OCI-LY7 (cell line): ENCODE measurements around the gene TMC8. TPM values are rescaled to one million over a fixed set of nuclear protein-coding genes. Genes with fewer than 3 reads are reported as not detected.

Source experiments
- BruUV-seq: library from RNA; stranded (reverse); fragments of 400-500 nt; replicated peaks from 2 replicates; lab custom pipeline; 2021; lab: Mats Ljungman, UMichigan
- CTCF ChIA-PET: fragments of 300-600 bp; sonication (Branson Sonifier 250); formaldehyde crosslinking; loops from one replicate; lab custom pipeline; 2022; ENCODE audit warnings: antibody characterized with exemption; ENCODE audit not compliant: unreplicated experiment; lab: Charles Lee
- POLR2A ChIA-PET: fragments of 300-600 bp; sonication (Branson Sonifier 250); formaldehyde crosslinking; loops from one replicate; lab custom pipeline; 2022; ENCODE audit warnings: antibody characterized with exemption; lab: Charles Lee
- DNase-seq: peaks from one replicate; pipeline ENCODE4 v3.0.0-alpha.2; 2015; ENCODE audit warnings: low spot score
- H2AFZ ChIP-seq: fragments of 200-600 bp; sonication (generic), shearing (Covaris generic); 2 replicates; pipeline ENCODE4 v1.6.1; 2014; ENCODE audit warnings: mild to moderate bottlenecking, antibody characterized with exemption, low read length, moderate library complexity
- H3K27ac ChIP-seq: fragments of 200-600 bp; sonication (generic); 2 replicates; pipeline ENCODE4 v1.5.1; 2014; ENCODE audit warnings: mixed run types, low read depth, mild to moderate bottlenecking, moderate library complexity, low read length, inconsistent platforms; ENCODE audit not compliant: poor library complexity, severe bottlenecking
- H3K36me3 ChIP-seq: fragments of 200-600 bp; sonication (generic); 2 replicates; pipeline ENCODE4 v1.6.1; 2014; ENCODE audit warnings: mild to moderate bottlenecking, antibody characterized with exemption, low read length, moderate library complexity, mixed read lengths; ENCODE audit not compliant: insufficient read depth
- H3K4me1 ChIP-seq: fragments of 200-600 bp; sonication (generic); 2 replicates; pipeline ENCODE4 v1.5.1; 2014; ENCODE audit warnings: mild to moderate bottlenecking, low read length; ENCODE audit not compliant: insufficient read depth, poor library complexity, severe bottlenecking
- H3K4me2 ChIP-seq: fragments of 200-600 bp; sonication (generic); 2 replicates; pipeline ENCODE4 v1.6.1; 2014; ENCODE audit warnings: mild to moderate bottlenecking, low read length
- H3K4me3 ChIP-seq: fragments of 200-600 bp; sonication (generic); 2 replicates; pipeline ENCODE4 v1.5.1; 2014; ENCODE audit warnings: mild to moderate bottlenecking, low read depth, low read length; ENCODE audit not compliant: poor library complexity, severe bottlenecking
- H3K79me2 ChIP-seq: fragments of 200-600 bp; sonication (generic); 2 replicates; pipeline ENCODE4 v1.6.1; 2016; ENCODE audit warnings: low read depth, mild to moderate bottlenecking, low read length, moderate library complexity, mixed read lengths; ENCODE audit not compliant: insufficient read depth
- H3K9me2 ChIP-seq: fragments of 200-600 bp; sonication (generic); 2 replicates; pipeline ENCODE4 v1.6.1; 2016; ENCODE audit warnings: mild to moderate bottlenecking, low read length, mixed read lengths; ENCODE audit not compliant: insufficient read depth
- H3K9me3 ChIP-seq: fragments of 200-600 bp; sonication (generic); 2 replicates; pipeline ENCODE4 v1.6.1; 2014; ENCODE audit warnings: mild to moderate bottlenecking, mixed run types, low read length, mixed read lengths
- H4K20me1 ChIP-seq: fragments of 200-600 bp; sonication (generic); 2 replicates; pipeline ENCODE4 v1.6.1; 2014; ENCODE audit warnings: mild to moderate bottlenecking, antibody characterized with exemption, low read length, moderate library complexity, mixed read lengths; ENCODE audit not compliant: insufficient read depth
- EZH2phosphoT487 ChIP-seq: fragments of 200-600 bp; sonication (generic); IDR thresholded peaks from 2 replicates; pipeline ENCODE4 v1.6.1; 2018; ENCODE audit warnings: low read depth, borderline replicate concordance, mild to moderate bottlenecking, mixed run types, antibody characterized with exemption, low read length, moderate library complexity, mixed read lengths
- intact Hi-C: fragments of 100-400 bp; cut with micrococcal nuclease; formaldehyde crosslinking; loops from one replicate; pipeline ENCODE4 v1.10.0; 2022; ENCODE audit not compliant: unreplicated experiment
- total RNA-seq, 2 experiments: library from RNA; depleted of rRNA in 1 of 2; stranded (reverse); fragments of >200 nt in 1 of 2; shearing (Covaris generic) in 1 of 2; gene quantifications; 2 replicates each; pipeline ENCODE4 v1.2.3, GENCODE V29; 2014 to 2022
- TF ChIP-seq, protein P1 (sequence below): fragments of 200-600 bp; sonication (generic); conservative IDR thresholded peaks from 2 replicates; pipeline ENCODE4 v1.5.1; 2014; ENCODE audit warnings: mild to moderate bottlenecking, antibody characterized with exemption, low read length, moderate library complexity, mixed read lengths

The TMC8 gene
- total RNA-seq, 2 experiments from 2014 or later, result 83.8 to 236 TPM

- TF ChIP-seq EZH2phosphoT487, result no peak
- TF ChIP-seq, protein P1, sequence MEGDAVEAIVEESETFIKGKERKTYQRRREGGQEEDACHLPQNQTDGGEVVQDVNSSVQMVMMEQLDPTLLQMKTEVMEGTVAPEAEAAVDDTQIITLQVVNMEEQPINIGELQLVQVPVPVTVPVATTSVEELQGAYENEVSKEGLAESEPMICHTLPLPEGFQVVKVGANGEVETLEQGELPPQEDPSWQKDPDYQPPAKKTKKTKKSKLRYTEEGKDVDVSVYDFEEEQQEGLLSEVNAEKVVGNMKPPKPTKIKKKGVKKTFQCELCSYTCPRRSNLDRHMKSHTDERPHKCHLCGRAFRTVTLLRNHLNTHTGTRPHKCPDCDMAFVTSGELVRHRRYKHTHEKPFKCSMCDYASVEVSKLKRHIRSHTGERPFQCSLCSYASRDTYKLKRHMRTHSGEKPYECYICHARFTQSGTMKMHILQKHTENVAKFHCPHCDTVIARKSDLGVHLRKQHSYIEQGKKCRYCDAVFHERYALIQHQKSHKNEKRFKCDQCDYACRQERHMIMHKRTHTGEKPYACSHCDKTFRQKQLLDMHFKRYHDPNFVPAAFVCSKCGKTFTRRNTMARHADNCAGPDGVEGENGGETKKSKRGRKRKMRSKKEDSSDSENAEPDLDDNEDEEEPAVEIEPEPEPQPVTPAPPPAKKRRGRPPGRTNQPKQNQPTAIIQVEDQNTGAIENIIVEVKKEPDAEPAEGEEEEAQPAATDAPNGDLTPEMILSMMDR, result peak; percentile 100
- ChIA-PET POLR2A (interaction anchor here (1.4 kb wide), 1 partner anchor 49 kb away, joined by 3 read pairs; no protein-coding TSS in a partner anchor), CTCF (interaction anchor here (0.6 to 1.1 kb wide), 4 partner anchors 10 to 92 kb away, joined by 3 to 4 read pairs (median 3); partner anchors contain the start of gene TK1)
- Histone ChIP-seq H3K79me2 (no peaks in the 10 kb centered on the region), H3K4me1 (peaks cover 62% of the 10 kb centered on the region), H4K20me1 (no peaks in the 10 kb centered on the region), H3K9me3 (no peaks in the 10 kb centered on the region), H3K27ac (no peak overlapping the region), H2AFZ (no peak overlapping the region), H3K4me3 (no peak overlapping the region), H3K9me2 (no peaks in the 10 kb centered on the region), H3K36me3 (peaks cover 60% of the 10 kb centered on the region), H3K4me2 (peak overlapping the region; percentile 3; the same call in 1 of the 2 replicates)
- intact Hi-C loops, result loop anchor here (1.0 kb wide), 1 partner anchor 64 kb away; no protein-coding TSS in a partner anchor
- no TSS peak for BruUV-seq
- peak; percentile 85 for DNase-seq
Measured at GRCh38 chr17:78176548-78177025, 46.0 kb downstream of the TMC8 start.

DNA sequence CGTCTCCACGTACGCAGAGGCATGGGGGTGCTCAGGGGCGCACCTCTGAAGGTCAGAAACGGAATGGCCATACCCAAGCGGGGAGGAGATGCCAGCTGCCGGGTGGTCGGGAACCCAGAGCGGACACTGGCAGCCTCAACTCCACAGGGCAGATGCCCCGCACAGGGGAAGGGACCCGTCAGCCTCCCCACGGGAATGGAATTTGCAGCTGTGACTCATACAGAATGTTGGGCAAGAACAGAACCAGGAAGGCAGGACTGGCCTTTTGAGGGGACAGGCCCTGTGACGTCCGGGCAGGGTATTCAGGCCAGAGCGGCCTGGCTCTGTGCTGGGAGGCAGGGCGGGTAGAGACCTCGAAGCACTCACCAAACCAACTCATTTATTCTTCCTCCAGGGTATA lies 48.8 kb downstream of the TMC8 start:
- Histone ChIP-seq H3K4me2 (no peak overlapping the region), H3K9me3 (no peaks in the 10 kb centered on the region), H2AFZ (no peak overlapping the region), H3K9me2 (no peaks in the 10 kb centered on the region), H3K36me3 (peaks cover 62% of the 10 kb centered on the region), H3K4me3 (no peak overlapping the region), H3K79me2 (no peaks in the 10 kb centered on the region), H4K20me1 (no peaks in the 10 kb centered on the region), H3K27ac (no peak overlapping the region), H3K4me1 (peaks cover 43% of the 10 kb centered on the region)
- no peak for DNase-seq
- CTCF ChIA-PET, result no interaction called here
- TF ChIP-seq, protein P1, result no peak
- TF ChIP-seq EZH2phosphoT487, result no peak
- no TSS peak for BruUV-seq
- intact Hi-C loops, result no loop called here
- POLR2A ChIA-PET, result no interaction called here

GRCh38 chr17:78180083-78180482 lies 49.5 kb downstream of the TMC8 start:
- BruUV-seq, result TSS peak; percentile 29
- TF ChIP-seq, protein P1, result no peak
- TF ChIP-seq EZH2phosphoT487, result no peak
- CTCF ChIA-PET, result no interaction called here

More at GRCh38 chr17:78180083-78180482, 49.5 kb downstream of the TMC8 start:
- Histone ChIP-seq H3K4me3 (no peak overlapping the region), H3K79me2 (peaks cover 2% of the 10 kb centered on the region; the same call in 1 of the 2 replicates), H3K9me3 (no peaks in the 10 kb centered on the region), H2AFZ (no peak overlapping the region), H3K4me1 (peaks cover 44% of the 10 kb centered on the region), H3K4me2 (peak overlapping the region; percentile 1; the same call in 1 of the 2 replicates), H4K20me1 (no peaks in the 10 kb centered on the region), H3K27ac (no peak overlapping the region), H3K36me3 (peaks cover 60% of the 10 kb centered on the region), H3K9me2 (no peaks in the 10 kb centered on the region)
- intact Hi-C loops, result no loop called here
- POLR2A ChIA-PET, result interaction anchor here (0.5 to 1.4 kb wide), 3 partner anchors 10 to 13 kb away, joined by 3 to 5 read pairs (median 5); no protein-coding TSS in a partner anchor
- no peak for DNase-seq
